ENCODE data around the gene CCPG1. TPM values are rescaled to one million over a fixed set of nuclear protein-coding genes. Genes with fewer than 3 reads are reported as not detected.

Gene CCPG1
- total and polyA plus RNA-seq, 2 of the 13 experiments (the other 11 are each of a cell fraction or from before 2014, with no cell fraction given) = 16.1 to 19.5 TPM

DNA sequence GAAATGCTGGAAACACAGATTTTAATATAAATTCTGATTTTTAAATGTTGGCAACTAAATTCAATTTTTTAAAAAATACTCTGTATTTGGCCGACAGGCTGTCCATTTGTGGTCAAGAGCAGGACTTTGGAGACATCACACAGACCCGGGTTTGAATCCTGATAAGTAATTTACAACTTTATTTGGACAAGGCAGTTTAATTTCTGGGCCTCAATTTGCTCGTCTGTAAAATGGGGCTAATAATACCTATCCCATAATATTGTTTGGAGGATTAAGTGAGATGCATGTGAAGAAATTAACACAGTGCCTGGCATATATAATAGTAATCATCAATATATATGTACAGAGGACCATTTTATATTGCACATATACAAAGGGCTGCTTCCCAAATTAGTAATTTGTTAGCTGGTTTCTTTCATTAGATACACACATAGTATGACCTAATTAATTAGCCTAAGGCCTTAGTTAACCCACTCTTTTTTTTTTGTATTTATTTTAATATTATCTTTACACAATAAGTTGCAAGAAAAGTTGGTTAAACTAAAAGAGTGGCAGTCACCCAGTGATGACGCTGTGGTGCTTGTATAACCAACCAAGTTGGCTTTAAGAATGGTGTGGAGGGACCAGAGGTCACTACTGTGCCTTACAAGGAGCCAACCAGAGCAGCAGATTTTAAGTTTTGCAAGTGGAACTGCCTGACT lies 88.5 kb downstream of the CCPG1 start:
- Histone ChIP-seq H3K27me3 (ENCODE audit: control insufficient read depth in 1 of 2, insufficient read depth in 2 of 2, low read length in 2 of 2) (no peaks in the 10 kb centered on the region), H3K27ac (ENCODE audit: extremely low read length, insufficient read depth, low read length) (peak overlapping the region; percentile 93), H3K79me2 (ENCODE audit: insufficient read depth, low read length) (peaks cover 24% of the 10 kb centered on the region), H2AFZ (ENCODE audit: low read length) (peak overlapping the region; percentile 72), H3K9ac (ENCODE audit: insufficient read depth, low read depth, low read length) (peak overlapping the region; percentile 91), H3K4me2 (ENCODE audit: low read depth, low read length) (peak overlapping the region; percentile 65), H3K36me3 (replicated peaks in 1 of 2; ENCODE audit: control insufficient read depth in 1 of 2, insufficient read depth in 2 of 2, low read length in 2 of 2) (no peaks in the 10 kb centered on the region), H3K4me1 (ENCODE audit: insufficient read depth, low read length) (peaks cover 21% of the 10 kb centered on the region), H3K9me3 (ENCODE audit: low read length) (no peaks in the 10 kb centered on the region), H3K4me3 (replicated peaks in 1 of 3; ENCODE audit: insufficient read depth in 1 of 3, low read depth in 2 of 3, low read length in 3 of 3) (peak overlapping the region; percentile 66 to 91 (median 76)), H4K20me1 (ENCODE audit: insufficient read depth, low read length) (no peaks in the 10 kb centered on the region)
- TSS peak; percentile 82 for BruUV-seq (replicated peaks)
- 33% methylated on average over 4 of the region's 4 CpGs for WGBS (ENCODE audit: low lambda C conversion rate)
- DNase-seq (ENCODE audit: low spot score) (no peak), FAIRE-seq (no peak), ATAC-seq (no peak)
- POLR2A ChIA-PET = interaction anchor here (0.9 to 2.3 kb wide), 6 partner anchors 14 to 122 kb away, joined by 3 to 30 read pairs (median 5); partner anchors contain the start of genes CCPG1, PIERCE2 and RSL24D1
- CTCF ChIA-PET (ENCODE audit: low intra/inter-chr PET ratio, low total read pairs) = no interaction called here
- intact Hi-C loops (cut with micrococcal nuclease; ENCODE audit: unreplicated experiment) = loop anchor here (5.0 kb wide), 2 partner anchors 88 to 118 kb away; partner anchors contain the start of genes CCPG1 and PIERCE2
- in situ Hi-C loops (cut with HindIII; ENCODE audit: extremely low pct_ligation_motif_present, low pct_unique_long_range_greater_than_20kb) = no loop called here
- TF ChIP-seq ZFP90 (CRISPR knock-in tag; IDR thresholded peaks at IDR 0.05; ENCODE audit: borderline replicate concordance) = no peak
- no peak for TF ChIP-seq PITX1 (CRISPR knock-in tag; IDR thresholded peaks at IDR 0.05)
- TF ChIP-seq ARNT2 (CRISPR knock-in tag; IDR thresholded peaks at IDR 0.05; ENCODE audit: low read depth) = no peak
- peak; percentile 73; the same call in 1 of the 2 replicates for TF ChIP-seq ADNP (CRISPR knock-in tag; IDR thresholded peaks at IDR 0.05)
- no peak for TF ChIP-seq FOSL1 (CRISPR knock-in tag; IDR thresholded peaks at IDR 0.05; ENCODE audit: borderline replicate concordance)
- TF ChIP-seq PHF5A (CRISPR knock-in tag; IDR thresholded peaks at IDR 0.05; ENCODE audit: low read depth, unreplicated experiment) = no peak
- TF ChIP-seq HBP1 (CRISPR knock-in tag; IDR thresholded peaks at IDR 0.05; ENCODE audit: low read depth) = no peak
- TF ChIP-seq PCBP1 (IDR thresholded peaks at IDR 0.05; ENCODE audit: borderline replicate concordance, low read depth, low read length) = no peak
- TF ChIP-seq IRF2 (CRISPR knock-in tag; IDR thresholded peaks at IDR 0.05) = no peak
- no peak for TF ChIP-seq SRSF9 (IDR thresholded peaks at IDR 0.05; ENCODE audit: borderline replicate concordance, insufficient read depth, low read depth, low read length, poor library complexity, severe bottlenecking)
- no peak for TF ChIP-seq ZNF354B (CRISPR knock-in tag; IDR thresholded peaks at IDR 0.05)
- no peak for TF ChIP-seq NR2F6 (IDR thresholded peaks at IDR 0.05)
- TF ChIP-seq NR2F6 (CRISPR knock-in tag; IDR thresholded peaks at IDR 0.05) = no peak
- peak; percentile 83; the same call in 1 of the 2 replicates for TF ChIP-seq RCOR2 (CRISPR knock-in tag; IDR thresholded peaks at IDR 0.05)
- no peak for TF ChIP-seq NR2F1 (CRISPR knock-in tag; IDR thresholded peaks at IDR 0.05)
- TF ChIP-seq ZC3H4 (CRISPR knock-in tag; IDR thresholded peaks at IDR 0.05; ENCODE audit: borderline replicate concordance) = no peak
- no peak for TF ChIP-seq ZNF451 (CRISPR knock-in tag; IDR thresholded peaks at IDR 0.05)
- no peak for TF ChIP-seq ZNF670 (CRISPR knock-in tag; IDR thresholded peaks at IDR 0.05; ENCODE audit: borderline replicate concordance)
- TF ChIP-seq WIZ (CRISPR knock-in tag; IDR thresholded peaks at IDR 0.05) = no peak
- TF ChIP-seq, protein P1, sequence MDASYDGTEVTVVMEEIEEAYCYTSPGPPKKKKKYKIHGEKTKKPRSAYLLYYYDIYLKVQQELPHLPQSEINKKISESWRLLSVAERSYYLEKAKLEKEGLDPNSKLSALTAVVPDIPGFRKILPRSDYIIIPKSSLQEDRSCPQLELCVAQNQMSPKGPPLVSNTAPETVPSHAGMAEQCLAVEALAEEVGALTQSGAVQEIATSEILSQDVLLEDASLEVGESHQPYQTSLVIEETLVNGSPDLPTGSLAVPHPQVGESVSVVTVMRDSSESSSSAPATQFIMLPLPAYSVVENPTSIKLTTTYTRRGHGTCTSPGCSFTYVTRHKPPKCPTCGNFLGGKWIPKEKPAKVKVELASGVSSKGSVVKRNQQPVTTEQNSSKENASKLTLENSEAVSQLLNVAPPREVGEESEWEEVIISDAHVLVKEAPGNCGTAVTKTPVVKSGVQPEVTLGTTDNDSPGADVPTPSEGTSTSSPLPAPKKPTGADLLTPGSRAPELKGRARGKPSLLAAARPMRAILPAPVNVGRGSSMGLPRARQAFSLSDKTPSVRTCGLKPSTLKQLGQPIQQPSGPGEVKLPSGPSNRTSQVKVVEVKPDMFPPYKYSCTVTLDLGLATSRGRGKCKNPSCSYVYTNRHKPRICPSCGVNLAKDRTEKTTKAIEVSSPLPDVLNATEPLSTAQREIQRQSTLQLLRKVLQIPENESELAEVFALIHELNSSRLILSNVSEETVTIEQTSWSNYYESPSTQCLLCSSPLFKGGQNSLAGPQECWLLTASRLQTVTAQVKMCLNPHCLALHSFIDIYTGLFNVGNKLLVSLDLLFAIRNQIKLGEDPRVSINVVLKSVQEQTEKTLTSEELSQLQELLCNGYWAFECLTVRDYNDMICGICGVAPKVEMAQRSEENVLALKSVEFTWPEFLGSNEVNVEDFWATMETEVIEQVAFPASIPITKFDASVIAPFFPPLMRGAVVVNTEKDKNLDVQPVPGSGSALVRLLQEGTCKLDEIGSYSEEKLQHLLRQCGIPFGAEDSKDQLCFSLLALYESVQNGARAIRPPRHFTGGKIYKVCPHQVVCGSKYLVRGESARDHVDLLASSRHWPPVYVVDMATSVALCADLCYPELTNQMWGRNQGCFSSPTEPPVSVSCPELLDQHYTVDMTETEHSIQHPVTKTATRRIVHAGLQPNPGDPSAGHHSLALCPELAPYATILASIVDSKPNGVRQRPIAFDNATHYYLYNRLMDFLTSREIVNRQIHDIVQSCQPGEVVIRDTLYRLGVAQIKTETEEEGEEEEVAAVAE (CRISPR knock-in tag; IDR thresholded peaks at IDR 0.05; ENCODE audit: borderline replicate concordance) = no peak

Measured in HepG2 (cell line).